ENCODE results near the gene WDR74. TPM values are rescaled to one million over a fixed set of nuclear protein-coding genes. Genes with fewer than 3 reads are reported as not detected.
A peak's percentile ranks its signal among the peaks of the same experiment; 100 is the strongest.

The WDR74 gene
- total RNA-seq, 1 experiment from 2014 or later = 115 TPM

GRCh38 chr11:62880231-62880802 is 40.9 kb upstream of the WDR74 start:
- H3K4me3 Mint-ChIP-seq (ENCODE audit: unreplicated experiment) = peak overlapping the region; percentile 97
- intact Hi-C loops (cut with micrococcal nuclease; ENCODE audit: unreplicated experiment) = loop anchor here (2.0 kb wide), 1 partner anchor 94 kb away; the partner anchor contains the start of gene TMEM179B
- H3K36me3 Mint-ChIP-seq (ENCODE audit: insufficient read depth, unreplicated experiment) = peaks cover 97% of the 10 kb centered on the region
- no peaks in the 10 kb centered on the region for H3K9me3 ChIP-seq
- peaks cover 36% of the 10 kb centered on the region for H3K4me1 Mint-ChIP-seq (ENCODE audit: low read depth, unreplicated experiment)
- peak overlapping the region; percentile 99 for H3K4me3 ChIP-seq (ENCODE audit: low read depth, low read length)
- H3K36me3 ChIP-seq (ENCODE audit: control insufficient read depth, insufficient read depth, low read length) = peaks cover 14% of the 10 kb centered on the region
- no peaks in the 10 kb centered on the region for H3K9me3 Mint-ChIP-seq (ENCODE audit: unreplicated experiment)
- H3K4me1 ChIP-seq = peaks cover 51% of the 10 kb centered on the region
- H3K27me3 Mint-ChIP-seq (ENCODE audit: insufficient read depth, unreplicated experiment) = no peaks in the 10 kb centered on the region
- H3K27me3 ChIP-seq (replicated peaks; ENCODE audit: control insufficient read depth, insufficient read depth, low read length) = no peaks in the 10 kb centered on the region
- ChIA-PET POLR2A (interaction anchor here (0.6 to 1.9 kb wide), 3 partner anchors 10 to 39 kb away, joined by 3 to 17 read pairs (median 6); no protein-coding TSS in a partner anchor), CTCF (interaction anchor here (0.6 to 1.7 kb wide), 3 partner anchors 24 to 126 kb away, joined by 3 to 8 read pairs (median 7); partner anchors contain the start of genes TMEM179B and ZBTB3)
- H3K27ac Mint-ChIP-seq (ENCODE audit: unreplicated experiment) = peak overlapping the region; percentile 99
- DNase-seq = peak in 1 of 2 experiments; percentile 42
- BruUV-seq (replicated peaks) = no TSS peak
- TF ChIP-seq CTCF (IDR thresholded peaks at IDR 0.05; ENCODE audit: insufficient read depth in 1 of 2, low read depth in 1 of 2, low read length in 1 of 2, severe bottlenecking in 1 of 2, unreplicated experiment in 1 of 2) = no peak

- Mint-ChIP-seq H3K36me3 (ENCODE audit: insufficient read depth, unreplicated experiment) (peaks cover 97% of the 10 kb centered on the region), H3K4me1 (ENCODE audit: low read depth, unreplicated experiment) (peaks cover 31% of the 10 kb centered on the region), H3K27ac (ENCODE audit: unreplicated experiment) (peak overlapping the region; percentile 99), H3K4me3 (ENCODE audit: unreplicated experiment) (peak overlapping the region; percentile 97), H3K9me3 (ENCODE audit: unreplicated experiment) (no peaks in the 10 kb centered on the region), H3K27me3 (ENCODE audit: insufficient read depth, unreplicated experiment) (no peaks in the 10 kb centered on the region)
- Histone ChIP-seq H3K4me1 (peaks cover 51% of the 10 kb centered on the region), H3K4me3 (ENCODE audit: low read depth, low read length) (no peak overlapping the region), H3K36me3 (ENCODE audit: control insufficient read depth, insufficient read depth, low read length) (peaks cover 10% of the 10 kb centered on the region), H3K9me3 (no peaks in the 10 kb centered on the region), H3K27me3 (replicated peaks; ENCODE audit: control insufficient read depth, insufficient read depth, low read length) (no peaks in the 10 kb centered on the region)
- ChIA-PET POLR2A (interaction anchor here (1.2 kb wide), 1 partner anchor 38 kb away, joined by 6 read pairs; no protein-coding TSS in a partner anchor), CTCF (no interaction called here)
- BruUV-seq (replicated peaks) = no TSS peak
- DNase-seq = no peak
- intact Hi-C loops (cut with micrococcal nuclease; ENCODE audit: unreplicated experiment) = no loop called here
- no peak for TF ChIP-seq CTCF (IDR thresholded peaks at IDR 0.05; ENCODE audit: insufficient read depth in 1 of 2, low read depth in 1 of 2, low read length in 1 of 2, severe bottlenecking in 1 of 2, unreplicated experiment in 1 of 2)
Measured at GRCh38 chr11:62879235-62879978, 40.0 kb upstream of the WDR74 start.

GRCh38 chr11:62876712-62877111 is 37.3 kb upstream of the WDR74 start:
- no peaks in the 10 kb centered on the region for H3K36me3 ChIP-seq (ENCODE audit: control insufficient read depth, insufficient read depth, low read length)
- Mint-ChIP-seq H3K27ac (ENCODE audit: unreplicated experiment) (no peak overlapping the region), H3K4me1 (ENCODE audit: low read depth, unreplicated experiment) (peaks cover 20% of the 10 kb centered on the region), H3K9me3 (ENCODE audit: unreplicated experiment) (no peaks in the 10 kb centered on the region), H3K27me3 (ENCODE audit: insufficient read depth, unreplicated experiment) (no peaks in the 10 kb centered on the region), H3K4me3 (ENCODE audit: unreplicated experiment) (no peak overlapping the region), H3K36me3 (ENCODE audit: insufficient read depth, unreplicated experiment) (peaks cover 90% of the 10 kb centered on the region)
- peaks cover 34% of the 10 kb centered on the region for H3K4me1 ChIP-seq
- BruUV-seq (replicated peaks) = no TSS peak
- ChIA-PET POLR2A (no interaction called here), CTCF (interaction anchor here (1.1 kb wide), 1 partner anchor 29 kb away, joined by 3 read pairs; no protein-coding TSS in a partner anchor)
- DNase-seq = no peak
- H3K9me3 ChIP-seq = no peaks in the 10 kb centered on the region
- intact Hi-C loops (cut with micrococcal nuclease; ENCODE audit: unreplicated experiment) = no loop called here
- TF ChIP-seq CTCF (IDR thresholded peaks at IDR 0.05; ENCODE audit: insufficient read depth in 1 of 2, low read depth in 1 of 2, low read length in 1 of 2, severe bottlenecking in 1 of 2, unreplicated experiment in 1 of 2) = no peak
- no peak overlapping the region for H3K4me3 ChIP-seq (ENCODE audit: low read depth, low read length)
- H3K27me3 ChIP-seq (replicated peaks; ENCODE audit: control insufficient read depth, insufficient read depth, low read length) = no peaks in the 10 kb centered on the region
